Measurements from ENCODE around the gene RFC4.

The RFC4 gene

DNA sequence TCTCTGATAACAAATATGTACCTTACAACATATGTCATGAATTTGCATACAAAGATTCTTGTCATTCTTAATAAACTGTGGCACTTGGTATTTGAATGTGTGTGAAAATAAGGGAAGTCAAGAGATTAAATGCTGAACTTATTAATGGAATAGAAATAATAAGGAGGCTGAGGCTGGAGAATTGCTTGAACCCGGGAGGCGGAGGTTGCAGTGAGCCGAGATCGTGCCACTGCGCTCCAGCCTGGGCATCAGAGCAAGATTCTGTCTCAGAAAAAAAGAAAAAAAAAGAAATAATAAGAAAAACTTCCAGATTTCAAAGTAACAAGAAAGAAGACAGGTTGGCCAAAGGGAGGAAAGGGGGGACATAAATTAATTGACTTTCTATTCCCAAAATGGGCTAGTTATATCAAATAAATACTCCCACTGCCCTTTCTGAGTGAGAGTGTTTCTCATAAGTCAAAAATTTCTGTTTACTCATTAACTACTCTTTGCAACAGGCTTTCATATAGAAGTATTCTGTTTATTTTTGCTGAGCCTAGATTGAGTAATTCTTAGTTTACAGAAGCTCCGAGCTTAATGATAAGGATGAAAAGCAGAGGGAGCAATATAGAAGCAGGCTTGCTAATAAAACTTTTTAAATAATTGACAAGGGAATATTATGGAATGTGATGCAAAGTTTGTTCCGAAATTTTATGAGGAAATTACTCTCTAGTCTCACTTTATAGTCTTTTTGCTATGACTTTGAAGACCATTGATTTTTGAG, 63.5 kb downstream of the RFC4 start:
- DNase-seq: no peak
